Upper lobe of left lung (tissue), 6 donors: ENCODE data around the gene MACROD2. TPM values are rescaled to one million over a fixed set of nuclear protein-coding genes. Genes with fewer than 3 reads are reported as not detected.

ENCODE experiments used
- ATAC-seq, 2 donors: fragments of 200-7000 bp; cut with Tn5 transposase; one replicate each; pipeline ENCODE4 v1.9.1; 2022; ENCODE audit warnings: mild to moderate bottlenecking in 2 of 2, moderate library complexity in 2 of 2; ENCODE audit not compliant: low FRiP score in 2 of 2
- DNase-seq, 2 donors: peaks; one replicate each; pipeline ENCODE4 v3.0.0-alpha.2; 2019 to 2020
- H3K27ac ChIP-seq, 4 donors: fragments of 200-600 bp; sonication (generic); one replicate each; pipeline ENCODE4 v1.5.1; 2016 to 2019
- H3K27me3 ChIP-seq, 4 donors: fragments of 200-600 bp; sonication (generic); one replicate each; pipeline ENCODE4 v1.5.1; 2017 to 2019
- H3K36me3 ChIP-seq, 4 donors: fragments of 200-600 bp; sonication (generic); one replicate each; pipeline ENCODE4 v1.5.1; 2016 to 2019
- H3K4me1 ChIP-seq, 4 donors: fragments of 200-600 bp; sonication (generic); one replicate each; pipeline ENCODE4 v1.5.1; 2018 to 2019
- H3K4me3 ChIP-seq, 4 donors: fragments of 200-600 bp; sonication (generic); one replicate each; pipeline ENCODE4 v1.5.1; 2017 to 2019; ENCODE audit warnings: mild to moderate bottlenecking in 2 of 4, moderate library complexity in 1 of 4
- H3K9me3 ChIP-seq, 4 donors: fragments of 200-600 bp; sonication (generic); one replicate each; pipeline ENCODE4 v1.5.1; 2018 to 2019
- EP300 ChIP-seq, 4 donors: sonication (generic); formaldehyde crosslinking; IDR thresholded peaks; one replicate each; pipeline ENCODE4 v1.5.1; 2017; ENCODE audit warnings: antibody characterized with exemption in 4 of 4, control low read depth in 2 of 4
- POLR2A ChIP-seq, 4 donors: fragments of 450-650 bp; IDR thresholded peaks; one replicate each; pipeline ENCODE4 v1.5.1; 2016 to 2017; ENCODE audit warnings: antibody characterized with exemption in 4 of 4, mild to moderate bottlenecking in 2 of 4
- POLR2AphosphoS5 ChIP-seq, 2 donors: sonication (generic); formaldehyde crosslinking; IDR thresholded peaks; one replicate each; pipeline ENCODE4 v1.5.1; 2017; ENCODE audit warnings: antibody characterized with exemption in 2 of 2
- WGBS, 2 donors: methylation state at CpG; one replicate each; pipeline ENCODE4 v1.1.5; 2017 to 2018; 5-methylcytosine and 5-hydroxymethylcytosine counted together
- total RNA-seq, 6 donors: library from RNA; depleted of rRNA in 4 of 6; stranded (reverse); fragments of >200 nt in 4 of 6; gene quantifications; one replicate each; pipeline versions ENCODE4 v1.1.0 to v1.2.1, GENCODE V29; 2016 to 2021
- TF ChIP-seq, protein P1 (sequence below), 6 experiments: fragments of 450-650 bp in 4 of 6; fragments of 200-600 bp in 2 of 6; sonication (generic) in 2 of 6; IDR thresholded peaks; one replicate each; pipeline ENCODE4 v1.5.1; 2016 to 2019; ENCODE audit warnings: antibody characterized with exemption in 6 of 6
- donor health status: DM: no; HTN: no; CAD: no; lungs with moderate emphysema.
- donor health status: DM: no; HTN: yes; CAD: no; lungs with severe emphysema.

The MACROD2 gene
- total RNA-seq, 6 donors from 2014 or later = 20.7 to 84.3 (median 36.3) TPM

DNA sequence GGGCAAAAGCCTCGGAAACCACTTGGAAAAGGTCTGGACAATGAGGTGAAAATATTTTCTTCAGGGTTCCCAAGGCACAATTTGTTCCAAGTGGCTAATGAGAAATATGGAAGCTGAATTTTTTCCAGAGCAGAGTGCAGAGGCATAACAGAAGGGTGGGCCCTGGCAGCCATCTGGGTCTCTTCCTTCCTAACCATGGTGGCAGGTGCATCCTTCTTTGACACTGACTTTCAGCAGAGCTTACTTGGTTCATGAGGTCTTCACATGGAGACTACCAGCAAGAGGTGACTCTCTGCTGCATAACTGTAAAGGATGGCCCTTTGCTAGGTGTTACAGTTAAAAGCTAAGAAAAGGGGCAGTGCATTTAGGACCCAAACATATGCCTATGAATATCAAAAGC, 2055.1 kb downstream of the MACROD2 start:
- TF ChIP-seq, protein P1, sequence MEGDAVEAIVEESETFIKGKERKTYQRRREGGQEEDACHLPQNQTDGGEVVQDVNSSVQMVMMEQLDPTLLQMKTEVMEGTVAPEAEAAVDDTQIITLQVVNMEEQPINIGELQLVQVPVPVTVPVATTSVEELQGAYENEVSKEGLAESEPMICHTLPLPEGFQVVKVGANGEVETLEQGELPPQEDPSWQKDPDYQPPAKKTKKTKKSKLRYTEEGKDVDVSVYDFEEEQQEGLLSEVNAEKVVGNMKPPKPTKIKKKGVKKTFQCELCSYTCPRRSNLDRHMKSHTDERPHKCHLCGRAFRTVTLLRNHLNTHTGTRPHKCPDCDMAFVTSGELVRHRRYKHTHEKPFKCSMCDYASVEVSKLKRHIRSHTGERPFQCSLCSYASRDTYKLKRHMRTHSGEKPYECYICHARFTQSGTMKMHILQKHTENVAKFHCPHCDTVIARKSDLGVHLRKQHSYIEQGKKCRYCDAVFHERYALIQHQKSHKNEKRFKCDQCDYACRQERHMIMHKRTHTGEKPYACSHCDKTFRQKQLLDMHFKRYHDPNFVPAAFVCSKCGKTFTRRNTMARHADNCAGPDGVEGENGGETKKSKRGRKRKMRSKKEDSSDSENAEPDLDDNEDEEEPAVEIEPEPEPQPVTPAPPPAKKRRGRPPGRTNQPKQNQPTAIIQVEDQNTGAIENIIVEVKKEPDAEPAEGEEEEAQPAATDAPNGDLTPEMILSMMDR (IDR thresholded peaks at IDR 0.05) = no peak
- TF ChIP-seq EP300 (IDR thresholded peaks at IDR 0.05) = no peak
- TF ChIP-seq POLR2A (IDR thresholded peaks at IDR 0.05) = no peak
- TF ChIP-seq POLR2AphosphoS5 (IDR thresholded peaks at IDR 0.05) = no peak
- no peaks in the 10 kb centered on the region for H3K36me3 ChIP-seq
- no peaks in the 10 kb centered on the region for H3K9me3 ChIP-seq
- 67 to 87% methylated on average over 1 of the region's 1 CpG for WGBS, 2 donors
- no peak for DNase-seq
- H3K4me3 ChIP-seq = no peak overlapping the region
- H3K27me3 ChIP-seq = no peaks in the 10 kb centered on the region
- no peak overlapping the region for H3K27ac ChIP-seq
- ATAC-seq = no peak
- H3K4me1 ChIP-seq = no peaks in the 10 kb centered on the region

DNA sequence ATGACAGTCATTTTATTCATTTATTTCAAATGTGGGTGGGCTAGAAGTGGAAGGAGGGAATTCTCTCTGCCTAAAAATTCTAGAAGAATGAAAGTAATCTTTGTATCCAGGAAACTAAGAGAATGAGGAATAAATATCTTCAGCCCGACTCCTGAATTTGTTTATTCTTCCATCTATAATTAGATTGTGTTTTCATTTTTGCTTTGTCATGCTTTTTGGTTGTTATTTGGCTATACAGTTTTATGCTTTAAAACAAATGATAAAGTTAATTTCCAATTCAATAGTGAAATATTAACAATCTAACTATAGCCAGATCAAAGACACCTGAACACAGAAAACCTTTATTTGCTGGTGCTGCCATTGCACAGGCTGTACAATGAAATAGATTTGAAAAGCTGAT, 2056.7 kb downstream of the MACROD2 start:
- WGBS, 2 donors = 45 to 46% methylated on average over 1 of the region's 1 CpG
- Histone ChIP-seq H3K36me3 (no peaks in the 10 kb centered on the region), H3K9me3 (no peaks in the 10 kb centered on the region), H3K27me3 (no peaks in the 10 kb centered on the region), H3K27ac (no peak overlapping the region), H3K4me1 (no peaks in the 10 kb centered on the region), H3K4me3 (no peak overlapping the region)
- TF ChIP-seq POLR2A (IDR thresholded peaks at IDR 0.05) (no peak), EP300 (IDR thresholded peaks at IDR 0.05) (no peak), POLR2AphosphoS5 (IDR thresholded peaks at IDR 0.05) (no peak)
- TF ChIP-seq, protein P1 (IDR thresholded peaks at IDR 0.05) = no peak
- no peak for ATAC-seq
- DNase-seq = no peak

DNA sequence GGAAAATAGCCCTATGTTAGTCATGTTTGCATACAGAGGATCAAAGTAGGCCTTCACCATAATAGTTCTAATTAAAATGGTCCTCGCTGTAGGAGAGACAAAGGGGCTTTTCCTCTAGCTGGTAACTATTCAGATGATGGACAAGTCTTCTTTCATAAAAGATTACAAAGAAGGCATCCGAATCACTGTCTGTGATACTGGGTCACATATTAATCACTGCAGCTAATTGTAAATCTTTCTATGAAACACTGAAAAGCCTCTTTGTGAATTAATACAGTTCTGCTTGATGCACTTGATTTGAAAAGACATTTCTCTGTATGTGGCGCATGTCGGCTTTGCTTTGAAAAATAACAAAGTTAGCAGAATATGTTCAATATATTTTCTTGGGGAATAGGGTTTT, 2057.1 kb downstream of the MACROD2 start:
- H3K36me3 ChIP-seq = no peaks in the 10 kb centered on the region
- 82% methylated on average over 4 of the region's 4 CpGs for WGBS, 2 donors
- H3K27me3 ChIP-seq = no peaks in the 10 kb centered on the region
- no peaks in the 10 kb centered on the region for H3K4me1 ChIP-seq
- no peak overlapping the region for H3K4me3 ChIP-seq
- H3K9me3 ChIP-seq = no peaks in the 10 kb centered on the region
- TF ChIP-seq, protein P1 (IDR thresholded peaks at IDR 0.05) = no peak
- TF ChIP-seq POLR2A (IDR thresholded peaks at IDR 0.05) (no peak), POLR2AphosphoS5 (IDR thresholded peaks at IDR 0.05) (no peak), EP300 (IDR thresholded peaks at IDR 0.05) (no peak)
- ATAC-seq = no peak
- no peak for DNase-seq
- no peak overlapping the region for H3K27ac ChIP-seq

DNA sequence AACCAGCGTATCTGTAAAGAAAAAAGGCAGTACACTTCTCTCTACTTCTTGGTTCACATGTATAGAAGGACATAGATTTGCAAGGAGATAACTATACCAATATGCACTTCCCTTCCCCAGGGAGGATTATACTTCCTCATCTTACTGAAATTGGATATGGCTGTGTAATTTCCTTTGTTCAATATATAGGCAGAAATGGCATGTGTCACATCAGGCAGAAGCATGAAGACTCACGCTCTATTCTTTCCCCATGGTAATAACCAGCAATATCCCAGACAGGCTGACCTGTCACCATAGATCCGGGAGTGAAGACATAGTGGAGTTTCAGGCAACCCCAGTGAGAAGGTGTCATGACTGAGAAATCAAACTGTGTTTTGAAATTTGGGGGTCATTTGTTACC, 2059.7 kb downstream of the MACROD2 start:
- ATAC-seq = no peak
- 83 to 85% methylated on average over 3 of the region's 3 CpGs for WGBS, 2 donors

DNA sequence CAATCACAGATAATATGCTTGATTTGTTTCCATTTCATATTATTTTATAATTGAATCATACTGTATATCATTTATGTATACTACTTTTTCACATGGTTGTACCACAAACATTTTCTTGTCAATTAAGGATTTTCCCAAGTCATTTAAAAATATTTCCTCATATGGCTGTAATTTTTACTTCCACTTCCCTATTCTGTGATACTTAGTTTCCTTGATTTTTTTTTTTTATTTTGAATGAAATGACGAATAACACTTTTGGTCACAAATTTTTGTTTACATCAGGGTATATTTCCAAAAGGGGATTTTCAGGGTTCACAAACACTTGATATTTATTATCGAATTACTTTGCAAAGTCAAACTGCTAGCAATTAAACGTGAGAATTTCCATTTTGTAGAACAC, 2062.3 kb downstream of the MACROD2 start:
- Histone ChIP-seq H3K4me3 (no peak overlapping the region), H3K9me3 (no peaks in the 10 kb centered on the region), H3K27ac (no peak overlapping the region), H3K36me3 (no peaks in the 10 kb centered on the region), H3K27me3 (no peaks in the 10 kb centered on the region), H3K4me1 (no peaks in the 10 kb centered on the region)
- ATAC-seq (no peak), DNase-seq (no peak)
- TF ChIP-seq, protein P1 (IDR thresholded peaks at IDR 0.05) = no peak
- TF ChIP-seq EP300 (IDR thresholded peaks at IDR 0.05) (no peak), POLR2AphosphoS5 (IDR thresholded peaks at IDR 0.05) (no peak), POLR2A (IDR thresholded peaks at IDR 0.05) (no peak)
- 76 to 82% methylated on average over 3 of the region's 3 CpGs for WGBS, 2 donors

More for the DNA sequence above, 2059.7 kb downstream of the MACROD2 start:
- Histone ChIP-seq H3K27ac (no peak overlapping the region), H3K4me3 (no peak overlapping the region), H3K36me3 (no peaks in the 10 kb centered on the region), H3K4me1 (no peaks in the 10 kb centered on the region), H3K9me3 (no peaks in the 10 kb centered on the region), H3K27me3 (no peaks in the 10 kb centered on the region)
- TF ChIP-seq POLR2A (IDR thresholded peaks at IDR 0.05) (no peak), EP300 (IDR thresholded peaks at IDR 0.05) (no peak), POLR2AphosphoS5 (IDR thresholded peaks at IDR 0.05) (no peak)
- TF ChIP-seq, protein P1 (IDR thresholded peaks at IDR 0.05) = no peak
- no peak for DNase-seq
